ENCODE data around the gene MYL10. TPM values are rescaled to one million over a fixed set of nuclear protein-coding genes. Genes with fewer than 3 reads are reported as not detected.

MYL10 gene
- total and polyA plus RNA-seq, 2 of the 13 experiments (the other 11 are each of a cell fraction or from before 2014, with no cell fraction given), result not detected

DNA sequence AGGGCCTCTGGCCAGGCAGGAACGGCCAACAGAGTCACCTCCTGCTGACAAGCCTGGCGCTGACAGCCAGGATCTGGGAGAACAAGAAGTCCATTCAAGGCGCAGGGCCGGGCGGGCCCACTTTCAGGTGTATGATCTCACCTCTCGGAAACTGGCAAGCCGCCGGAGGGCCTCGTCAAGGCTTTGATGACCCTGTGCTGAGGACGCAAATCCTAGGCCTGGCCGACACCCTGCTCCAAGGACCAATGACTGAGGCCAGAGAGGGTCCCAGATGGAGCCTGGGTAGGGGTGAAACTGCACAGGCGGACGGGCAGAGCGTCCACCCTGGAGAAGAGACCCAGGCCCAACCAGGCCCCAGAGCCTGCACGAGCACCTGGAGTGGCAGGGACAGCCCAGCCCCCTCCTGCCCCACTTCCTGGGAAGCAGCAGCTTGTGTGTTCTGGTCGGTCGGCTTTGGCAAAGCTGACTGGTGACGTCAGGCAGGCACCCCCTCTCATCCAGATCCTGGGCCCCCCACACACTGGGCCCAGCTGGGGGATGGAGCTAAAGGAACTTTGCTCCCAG is 30.6 kb downstream of the MYL10 start (continued):
- TF ChIP-seq ARID2 (CRISPR knock-in tag; IDR thresholded peaks at IDR 0.05; ENCODE audit: borderline replicate concordance) (no peak), EZH2 (conservative IDR thresholded peaks at IDR 0.05; ENCODE audit: low read depth, low read length) (no peak), SALL2 (CRISPR knock-in tag; IDR thresholded peaks at IDR 0.05) (no peak), ZFAT (CRISPR knock-in tag; conservative IDR thresholded peaks at IDR 0.05) (no peak), U2AF2 (IDR thresholded peaks at IDR 0.05; ENCODE audit: low read depth, low read length) (no peak), NFE2L2 (IDR thresholded peaks at IDR 0.05; ENCODE audit: low read length) (no peak), SYNCRIP (IDR thresholded peaks at IDR 0.05; ENCODE audit: insufficient read depth, low read depth, low read length) (no peak), XBP1 (CRISPR knock-in tag; IDR thresholded peaks at IDR 0.05) (no peak), SMARCE1 (IDR thresholded peaks at IDR 0.05; ENCODE audit: borderline replicate concordance) (no peak), SIN3A (IDR thresholded peaks at IDR 0.05; ENCODE audit: borderline replicate concordance, low read depth, low read length) (no peak), ARHGAP35 (CRISPR knock-in tag; IDR thresholded peaks at IDR 0.05; ENCODE audit: borderline replicate concordance) (no peak), ASH2L (IDR thresholded peaks at IDR 0.05; ENCODE audit: insufficient read length, low read depth, low read length) (peak; percentile 58), SP5 (CRISPR knock-in tag; IDR thresholded peaks at IDR 0.05; ENCODE audit: borderline replicate concordance, low read depth) (peak; percentile 29), WIZ (CRISPR knock-in tag; IDR thresholded peaks at IDR 0.05) (no peak), ATM (IDR thresholded peaks at IDR 0.05; ENCODE audit: borderline replicate concordance) (no peak), POGZ (CRISPR knock-in tag; IDR thresholded peaks at IDR 0.05) (no peak)
- TF ChIP-seq, protein P1, sequence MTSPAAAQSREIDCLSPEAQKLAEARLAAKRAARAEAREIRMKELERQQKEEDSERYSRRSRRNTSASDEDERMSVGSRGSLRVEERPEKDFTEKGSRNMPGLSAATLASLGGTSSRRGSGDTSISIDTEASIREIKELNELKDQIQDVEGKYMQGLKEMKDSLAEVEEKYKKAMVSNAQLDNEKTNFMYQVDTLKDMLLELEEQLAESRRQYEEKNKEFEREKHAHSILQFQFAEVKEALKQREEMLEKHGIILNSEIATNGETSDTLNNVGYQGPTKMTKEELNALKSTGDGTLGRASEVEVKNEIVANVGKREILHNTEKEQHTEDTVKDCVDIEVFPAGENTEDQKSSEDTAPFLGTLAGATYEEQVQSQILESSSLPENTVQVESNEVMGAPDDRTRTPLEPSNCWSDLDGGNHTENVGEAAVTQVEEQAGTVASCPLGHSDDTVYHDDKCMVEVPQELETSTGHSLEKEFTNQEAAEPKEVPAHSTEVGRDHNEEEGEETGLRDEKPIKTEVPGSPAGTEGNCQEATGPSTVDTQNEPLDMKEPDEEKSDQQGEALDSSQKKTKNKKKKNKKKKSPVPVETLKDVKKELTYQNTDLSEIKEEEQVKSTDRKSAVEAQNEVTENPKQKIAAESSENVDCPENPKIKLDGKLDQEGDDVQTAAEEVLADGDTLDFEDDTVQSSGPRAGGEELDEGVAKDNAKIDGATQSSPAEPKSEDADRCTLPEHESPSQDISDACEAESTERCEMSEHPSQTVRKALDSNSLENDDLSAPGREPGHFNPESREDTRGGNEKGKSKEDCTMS (CRISPR knock-in tag; conservative IDR thresholded peaks at IDR 0.05), result no peak
- TF ChIP-seq, protein P2, sequence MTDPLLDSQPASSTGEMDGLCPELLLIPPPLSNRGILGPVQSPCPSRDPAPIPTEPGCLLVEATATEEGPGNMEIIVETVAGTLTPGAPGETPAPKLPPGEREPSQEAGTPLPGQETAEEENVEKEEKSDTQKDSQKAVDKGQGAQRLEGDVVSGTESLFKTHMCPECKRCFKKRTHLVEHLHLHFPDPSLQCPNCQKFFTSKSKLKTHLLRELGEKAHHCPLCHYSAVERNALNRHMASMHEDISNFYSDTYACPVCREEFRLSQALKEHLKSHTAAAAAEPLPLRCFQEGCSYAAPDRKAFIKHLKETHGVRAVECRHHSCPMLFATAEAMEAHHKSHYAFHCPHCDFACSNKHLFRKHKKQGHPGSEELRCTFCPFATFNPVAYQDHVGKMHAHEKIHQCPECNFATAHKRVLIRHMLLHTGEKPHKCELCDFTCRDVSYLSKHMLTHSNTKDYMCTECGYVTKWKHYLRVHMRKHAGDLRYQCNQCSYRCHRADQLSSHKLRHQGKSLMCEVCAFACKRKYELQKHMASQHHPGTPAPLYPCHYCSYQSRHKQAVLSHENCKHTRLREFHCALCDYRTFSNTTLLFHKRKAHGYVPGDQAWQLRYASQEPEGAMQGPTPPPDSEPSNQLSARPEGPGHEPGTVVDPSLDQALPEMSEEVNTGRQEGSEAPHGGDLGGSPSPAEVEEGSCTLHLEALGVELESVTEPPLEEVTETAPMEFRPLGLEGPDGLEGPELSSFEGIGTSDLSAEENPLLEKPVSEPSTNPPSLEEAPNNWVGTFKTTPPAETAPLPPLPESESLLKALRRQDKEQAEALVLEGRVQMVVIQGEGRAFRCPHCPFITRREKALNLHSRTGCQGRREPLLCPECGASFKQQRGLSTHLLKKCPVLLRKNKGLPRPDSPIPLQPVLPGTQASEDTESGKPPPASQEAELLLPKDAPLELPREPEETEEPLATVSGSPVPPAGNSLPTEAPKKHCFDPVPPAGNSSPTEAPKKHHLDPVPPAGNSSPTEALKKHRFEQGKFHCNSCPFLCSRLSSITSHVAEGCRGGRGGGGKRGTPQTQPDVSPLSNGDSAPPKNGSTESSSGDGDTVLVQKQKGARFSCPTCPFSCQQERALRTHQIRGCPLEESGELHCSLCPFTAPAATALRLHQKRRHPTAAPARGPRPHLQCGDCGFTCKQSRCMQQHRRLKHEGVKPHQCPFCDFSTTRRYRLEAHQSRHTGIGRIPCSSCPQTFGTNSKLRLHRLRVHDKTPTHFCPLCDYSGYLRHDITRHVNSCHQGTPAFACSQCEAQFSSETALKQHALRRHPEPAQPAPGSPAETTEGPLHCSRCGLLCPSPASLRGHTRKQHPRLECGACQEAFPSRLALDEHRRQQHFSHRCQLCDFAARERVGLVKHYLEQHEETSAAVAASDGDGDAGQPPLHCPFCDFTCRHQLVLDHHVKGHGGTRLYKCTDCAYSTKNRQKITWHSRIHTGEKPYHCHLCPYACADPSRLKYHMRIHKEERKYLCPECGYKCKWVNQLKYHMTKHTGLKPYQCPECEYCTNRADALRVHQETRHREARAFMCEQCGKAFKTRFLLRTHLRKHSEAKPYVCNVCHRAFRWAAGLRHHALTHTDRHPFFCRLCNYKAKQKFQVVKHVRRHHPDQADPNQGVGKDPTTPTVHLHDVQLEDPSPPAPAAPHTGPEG (CRISPR knock-in tag; IDR thresholded peaks at IDR 0.05), result no peak
- TF ChIP-seq, protein P3, sequence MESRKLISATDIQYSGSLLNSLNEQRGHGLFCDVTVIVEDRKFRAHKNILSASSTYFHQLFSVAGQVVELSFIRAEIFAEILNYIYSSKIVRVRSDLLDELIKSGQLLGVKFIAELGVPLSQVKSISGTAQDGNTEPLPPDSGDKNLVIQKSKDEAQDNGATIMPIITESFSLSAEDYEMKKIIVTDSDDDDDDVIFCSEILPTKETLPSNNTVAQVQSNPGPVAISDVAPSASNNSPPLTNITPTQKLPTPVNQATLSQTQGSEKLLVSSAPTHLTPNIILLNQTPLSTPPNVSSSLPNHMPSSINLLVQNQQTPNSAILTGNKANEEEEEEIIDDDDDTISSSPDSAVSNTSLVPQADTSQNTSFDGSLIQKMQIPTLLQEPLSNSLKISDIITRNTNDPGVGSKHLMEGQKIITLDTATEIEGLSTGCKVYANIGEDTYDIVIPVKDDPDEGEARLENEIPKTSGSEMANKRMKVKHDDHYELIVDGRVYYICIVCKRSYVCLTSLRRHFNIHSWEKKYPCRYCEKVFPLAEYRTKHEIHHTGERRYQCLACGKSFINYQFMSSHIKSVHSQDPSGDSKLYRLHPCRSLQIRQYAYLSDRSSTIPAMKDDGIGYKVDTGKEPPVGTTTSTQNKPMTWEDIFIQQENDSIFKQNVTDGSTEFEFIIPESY (CRISPR knock-in tag; IDR thresholded peaks at IDR 0.05), result no peak
- TF ChIP-seq, protein P4, sequence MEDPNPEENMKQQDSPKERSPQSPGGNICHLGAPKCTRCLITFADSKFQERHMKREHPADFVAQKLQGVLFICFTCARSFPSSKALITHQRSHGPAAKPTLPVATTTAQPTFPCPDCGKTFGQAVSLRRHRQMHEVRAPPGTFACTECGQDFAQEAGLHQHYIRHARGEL (CRISPR knock-in tag; IDR thresholded peaks at IDR 0.05), result no peak

All from HepG2 (cell line).